GM18873 (cell line): ENCODE results near the gene HOXA10.

Source experiments
- ATAC-seq: cut with Tn5 transposase; IDR thresholded peaks from one replicate; pipeline ENCODE4 v1.9.1; 2021; ENCODE audit warnings: mild to moderate bottlenecking, moderate library complexity, moderate number of reproducible peaks; ENCODE audit not compliant: unreplicated experiment, low FRiP score

Gene HOXA10

GRCh38 chr7:27180431-27181420, 6.6 kb upstream of the HOXA10 start:
- no peak for ATAC-seq

DNA sequence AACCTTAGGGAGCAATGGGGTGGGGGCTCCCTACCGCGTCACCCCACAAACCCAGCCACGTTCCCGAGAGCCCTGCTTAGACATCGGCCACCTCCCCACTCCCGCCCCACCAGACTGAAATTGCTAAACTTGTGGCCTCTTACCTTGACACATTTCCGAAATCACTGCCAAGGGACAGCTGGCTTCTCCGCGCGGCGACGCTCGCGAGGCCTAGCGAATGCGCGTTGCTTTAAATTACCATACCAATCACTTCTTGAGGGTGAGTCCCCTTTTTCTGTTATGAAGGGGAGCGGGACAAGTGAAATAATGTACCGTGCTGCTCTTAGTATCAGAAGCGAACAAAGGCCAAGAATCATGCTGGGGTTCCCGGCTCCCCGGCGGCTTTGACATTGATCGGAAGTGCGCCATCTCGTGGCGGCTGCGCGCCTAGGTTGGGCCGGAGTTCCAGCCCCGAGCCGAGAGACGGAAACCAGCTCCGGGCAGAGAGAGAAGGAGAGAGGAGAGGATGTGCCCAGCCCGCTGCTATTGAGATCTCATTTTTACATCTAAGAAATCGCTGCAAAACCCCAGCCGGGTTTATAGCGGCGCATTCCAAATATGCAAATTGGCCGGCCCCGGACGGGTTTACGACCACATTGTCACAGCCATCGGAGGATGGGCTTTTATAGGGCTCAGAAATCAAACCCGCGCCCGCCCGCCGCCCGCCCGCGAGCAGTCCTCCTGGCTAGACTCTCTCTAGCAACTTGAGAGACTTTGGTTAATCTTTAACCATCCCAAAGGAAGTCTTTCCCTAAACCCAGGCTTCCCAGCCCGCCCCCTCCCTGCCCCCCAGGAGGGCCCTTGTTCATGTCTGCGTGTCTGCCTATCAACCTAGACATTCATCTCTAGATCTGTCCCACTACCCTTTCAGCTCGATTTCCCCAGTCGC, 5.6 kb upstream of the HOXA10 start:
- ATAC-seq: no peak

- no peak for ATAC-seq
These were observed 4.9 kb upstream of the HOXA10 start for GRCh38 chr7:27179030-27179429.

DNA sequence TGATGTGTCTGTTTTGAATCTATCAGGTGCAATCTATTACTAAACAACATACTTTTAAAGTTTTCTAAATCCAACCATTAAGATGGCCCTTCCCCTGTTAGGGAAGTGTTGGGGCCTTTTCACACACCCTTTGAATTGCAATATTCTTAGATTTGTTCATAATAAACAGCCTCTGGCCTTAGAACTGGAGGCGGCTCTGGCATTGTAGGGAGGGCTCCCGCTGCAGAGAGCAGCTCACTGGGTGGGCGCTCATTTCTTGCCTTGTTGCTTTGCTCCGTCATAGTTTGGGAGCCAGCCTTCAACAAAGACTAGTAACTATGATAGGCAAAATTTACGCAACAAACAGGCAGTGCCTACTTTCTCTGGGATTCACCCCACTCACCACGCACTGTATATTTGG, 4.2 kb upstream of the HOXA10 start:
- ATAC-seq: no peak

- no peak for ATAC-seq
These were observed 3.7 kb upstream of the HOXA10 start for GRCh38 chr7:27177795-27178320.

GRCh38 chr7:27176962-27177794, 3.1 kb upstream of the HOXA10 start:
- no peak for ATAC-seq

GRCh38 chr7:27176524-27176845, 2.4 kb upstream of the HOXA10 start:
- ATAC-seq: no peak

DNA sequence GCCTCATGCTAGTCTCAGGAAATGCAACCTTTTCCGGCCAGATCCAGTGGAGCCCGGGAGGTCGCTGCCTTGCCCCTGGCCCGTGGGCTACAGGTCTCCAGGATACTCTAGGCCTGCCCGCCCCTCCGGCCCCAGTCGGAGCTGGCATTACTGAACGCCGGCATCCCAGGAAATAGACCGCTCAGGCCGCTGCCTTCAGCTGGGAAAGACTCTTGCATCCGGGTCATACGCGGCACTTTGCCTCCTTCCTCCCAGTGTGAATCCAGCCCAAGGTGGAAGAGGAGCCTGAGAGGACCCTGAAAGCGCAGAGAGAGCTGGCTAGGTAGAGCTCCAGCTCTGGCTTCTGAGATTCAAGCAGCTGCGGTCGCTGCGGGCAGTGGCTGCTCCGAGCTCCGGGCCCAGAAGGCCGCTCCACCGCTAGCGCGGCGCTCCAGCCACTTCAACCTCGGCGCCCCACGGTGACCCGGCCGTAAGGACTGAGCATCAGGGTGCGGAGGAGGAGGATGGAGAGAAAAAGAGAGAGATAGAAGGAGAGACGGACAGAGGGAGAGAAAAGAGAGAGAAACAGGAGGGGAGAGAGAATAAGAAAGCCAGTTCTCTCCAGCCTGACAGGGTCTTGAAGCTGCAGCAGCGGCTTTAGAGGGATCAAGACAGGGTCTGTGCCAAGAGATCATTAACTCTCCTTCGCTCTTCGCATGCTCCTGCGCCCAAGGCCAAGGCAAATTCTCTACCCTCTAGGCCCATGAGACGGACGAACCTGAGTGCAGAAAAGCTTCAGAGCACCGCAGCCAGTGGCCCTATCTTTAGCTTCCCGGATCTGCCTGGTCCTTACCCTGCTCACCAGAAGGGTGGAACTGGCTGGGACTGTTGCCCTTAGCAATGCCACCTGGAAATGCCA, 1.8 kb upstream of the HOXA10 start:
- no peak for ATAC-seq

DNA sequence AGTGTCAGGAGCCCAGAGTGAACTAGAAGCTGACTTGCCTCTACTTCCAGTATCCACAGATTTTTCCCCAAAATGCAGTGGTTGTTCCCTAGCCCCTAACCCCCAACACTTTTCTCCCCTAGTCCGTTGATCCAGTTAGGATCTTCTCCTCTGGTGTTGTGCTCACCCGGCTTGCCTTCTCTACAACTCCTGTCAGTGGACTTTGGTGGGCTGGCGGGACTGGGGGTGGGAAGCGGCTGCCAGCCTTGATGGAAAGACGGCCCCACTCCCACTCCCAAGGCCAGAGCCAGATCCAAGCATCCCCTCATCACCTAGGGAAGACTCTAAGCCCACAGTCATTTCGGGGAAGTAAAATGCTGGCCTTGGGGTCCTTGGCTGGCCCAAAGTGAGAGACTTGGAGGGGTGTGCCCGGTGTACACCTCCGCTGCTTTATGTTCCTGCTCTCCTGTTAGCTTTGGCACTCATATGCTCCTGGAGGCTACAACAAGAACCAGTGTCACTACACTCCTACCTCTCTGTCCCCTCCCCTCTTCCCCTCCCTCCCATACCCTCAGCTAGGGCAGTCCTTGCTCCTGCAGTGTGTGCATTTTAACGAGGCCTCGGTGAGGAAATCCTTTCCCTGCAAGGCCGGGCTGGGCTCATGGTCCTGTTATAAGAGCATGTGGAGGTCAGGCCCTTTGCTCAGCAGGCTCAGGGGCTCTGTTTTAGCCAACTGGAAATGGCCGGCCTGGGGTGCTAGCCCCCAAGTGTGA, 930 bp upstream of the HOXA10 start:
- no peak for ATAC-seq

GRCh38 chr7:27173511-27173955, 587 bp downstream of the HOXA10 start:
- ATAC-seq: no peak

DNA sequence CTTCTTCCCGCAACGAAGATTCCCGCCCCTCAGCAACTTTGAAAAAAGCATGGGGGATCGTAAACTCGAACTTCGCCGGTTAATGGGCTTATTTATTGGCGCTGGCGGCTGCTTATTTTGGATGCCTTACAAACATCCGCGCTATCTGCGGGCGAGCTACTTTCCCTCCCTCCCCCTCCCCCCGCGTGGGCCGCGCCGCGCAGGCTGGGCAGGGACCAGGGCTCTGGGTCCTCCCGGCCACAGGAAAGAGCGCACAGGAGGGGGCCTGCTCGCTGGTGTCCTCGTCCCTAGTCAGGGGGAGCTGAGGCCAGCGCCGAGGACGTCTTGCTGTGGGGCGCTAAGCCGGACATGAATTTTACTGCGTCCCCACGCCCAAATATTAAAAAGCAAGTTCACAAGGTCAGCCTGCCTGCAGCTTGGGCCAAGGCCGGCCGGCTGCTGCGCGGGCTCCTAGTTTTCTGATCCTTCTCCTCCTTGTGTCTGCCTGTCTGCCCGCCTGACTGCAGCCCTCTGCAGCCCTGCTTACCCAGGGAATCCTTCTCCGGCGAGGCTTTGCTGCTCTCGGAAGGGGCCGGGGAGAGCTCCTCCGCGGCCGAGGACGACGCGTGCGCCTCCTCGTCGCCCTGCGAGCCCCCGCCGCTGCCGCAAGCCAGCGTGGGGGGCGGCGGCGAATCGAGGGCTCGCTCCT, 1.2 kb downstream of the HOXA10 start:
- ATAC-seq: no peak

- no peak for ATAC-seq
These were observed 1.8 kb downstream of the HOXA10 start for GRCh38 chr7:27172315-27172774.

DNA sequence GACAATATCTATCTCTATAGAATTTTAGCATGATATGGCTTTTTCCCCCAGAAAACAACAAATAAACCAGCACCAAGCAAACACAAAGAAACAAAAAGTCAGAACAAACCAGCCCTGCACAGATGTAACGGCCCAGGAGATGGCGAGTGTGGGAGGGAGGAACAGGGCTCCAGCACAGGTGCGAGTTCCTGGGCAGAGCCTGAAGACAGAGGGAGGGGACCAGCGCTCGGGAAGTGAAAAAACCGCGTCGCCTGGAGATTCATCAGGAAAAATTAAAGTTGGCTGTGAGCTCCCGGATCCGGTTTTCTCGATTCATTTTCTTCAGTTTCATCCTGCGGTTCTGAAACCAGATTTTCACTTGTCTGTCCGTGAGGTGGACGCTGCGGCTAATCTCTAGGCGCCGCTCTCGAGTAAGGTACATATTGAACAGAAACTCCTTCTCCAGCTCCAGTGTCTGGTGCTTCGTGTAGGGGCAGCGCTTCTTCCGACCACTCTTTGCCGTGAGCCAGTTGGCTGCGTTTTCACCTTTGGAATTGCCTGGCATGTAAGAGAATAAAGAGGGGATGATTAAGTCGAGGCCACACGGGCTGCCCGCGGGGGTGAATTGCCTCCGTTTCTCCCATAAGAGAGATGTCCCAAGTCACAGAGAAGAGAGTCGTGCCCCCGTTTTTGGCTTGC, 2.3 kb downstream of the HOXA10 start:
- ATAC-seq: no peak

- ATAC-seq: no peak
These were observed 2.8 kb downstream of the HOXA10 start for GRCh38 chr7:27171325-27171636.

- ATAC-seq: no peak
These were observed 3.4 kb downstream of the HOXA10 start for GRCh38 chr7:27170426-27171324.

DNA sequence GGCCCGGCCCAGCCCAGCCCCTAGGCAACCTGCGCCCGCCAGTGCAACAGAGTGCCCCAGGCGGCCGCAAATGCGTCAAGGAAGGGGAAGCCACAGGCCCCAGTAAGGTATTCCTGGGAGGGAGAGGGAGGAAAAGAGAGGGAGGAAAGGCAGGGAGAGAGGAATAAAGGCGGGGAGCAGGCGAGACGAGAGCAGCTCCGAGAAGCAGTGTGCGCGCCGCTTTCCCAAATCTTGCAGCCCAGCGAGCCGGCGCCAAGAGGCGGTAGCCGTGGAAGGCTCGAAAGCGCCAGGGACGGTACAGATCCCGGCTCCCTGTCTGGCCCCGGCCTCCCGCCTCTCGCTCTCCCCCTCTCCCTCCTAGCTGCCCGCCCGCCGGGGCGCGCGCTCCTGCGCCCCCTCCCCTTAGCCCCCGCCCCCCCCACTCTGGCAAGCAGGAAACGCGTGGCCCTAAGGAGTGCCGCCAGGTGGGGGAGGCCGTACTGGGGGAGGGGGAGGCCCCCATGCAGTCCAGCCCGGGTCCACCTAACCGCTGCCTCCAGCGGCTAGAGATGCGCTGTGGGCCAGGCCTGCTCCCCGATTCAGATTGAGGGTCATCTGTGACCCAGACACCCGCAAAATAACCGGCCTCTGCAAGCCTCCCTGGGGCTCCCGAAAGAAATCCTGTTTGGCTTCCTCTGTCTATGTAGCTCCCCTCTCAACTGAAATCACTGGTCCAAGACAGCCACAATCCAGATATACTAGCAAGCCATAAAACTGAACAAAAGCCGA, 4.3 kb downstream of the HOXA10 start:
- no peak for ATAC-seq
